ENCODE measurements around the gene RAB17.
A peak's percentile ranks its signal among the peaks of the same experiment; 100 is the strongest.

The RAB17 gene

DNA sequence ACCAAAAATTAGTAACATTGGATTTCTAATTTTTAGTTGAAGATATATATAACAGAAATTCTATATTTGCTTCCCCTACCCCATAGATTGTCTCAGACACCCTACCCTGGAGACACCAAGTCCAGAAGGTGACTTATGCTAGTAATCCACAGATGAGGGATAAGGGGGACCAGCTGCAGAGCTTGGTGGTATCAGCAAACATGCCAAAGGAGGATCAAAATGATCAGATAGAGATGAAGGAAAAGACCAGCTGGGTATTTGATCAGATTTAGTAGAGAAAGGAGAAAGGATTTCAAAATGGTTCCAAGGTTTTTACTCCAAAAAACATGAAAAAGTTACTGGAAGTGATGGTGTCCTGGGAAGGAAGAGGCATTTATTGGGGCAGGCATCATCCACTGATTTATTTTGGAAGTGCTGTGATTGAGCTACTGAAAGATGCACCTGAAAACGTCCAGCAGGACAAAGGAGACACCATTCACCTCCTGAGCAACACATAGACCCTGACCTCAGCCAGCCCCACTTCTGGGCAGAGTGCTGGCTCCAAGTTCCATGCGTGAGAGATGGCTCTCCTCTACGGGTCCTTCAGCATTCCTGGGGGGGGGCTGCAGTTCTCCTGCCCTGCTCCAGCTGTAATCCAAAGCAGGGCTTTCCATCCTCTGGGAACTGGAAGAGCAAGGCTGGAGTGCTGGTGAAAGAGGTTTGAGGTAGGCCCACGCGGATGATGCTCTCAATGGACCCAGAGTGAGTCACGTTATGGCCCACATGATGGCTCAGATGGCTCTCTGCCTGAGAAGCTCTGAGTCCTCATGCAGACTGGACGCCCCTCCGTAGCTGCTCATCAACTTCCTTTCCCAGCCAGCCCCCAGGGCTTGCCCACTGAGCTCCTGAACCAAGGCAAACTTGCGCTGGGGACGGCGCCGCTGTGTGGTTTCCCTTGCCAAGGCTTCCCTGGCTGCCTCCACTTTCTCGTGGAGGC, 33.2 kb upstream of the RAB17 start:
- TF ChIP-seq, protein P1, sequence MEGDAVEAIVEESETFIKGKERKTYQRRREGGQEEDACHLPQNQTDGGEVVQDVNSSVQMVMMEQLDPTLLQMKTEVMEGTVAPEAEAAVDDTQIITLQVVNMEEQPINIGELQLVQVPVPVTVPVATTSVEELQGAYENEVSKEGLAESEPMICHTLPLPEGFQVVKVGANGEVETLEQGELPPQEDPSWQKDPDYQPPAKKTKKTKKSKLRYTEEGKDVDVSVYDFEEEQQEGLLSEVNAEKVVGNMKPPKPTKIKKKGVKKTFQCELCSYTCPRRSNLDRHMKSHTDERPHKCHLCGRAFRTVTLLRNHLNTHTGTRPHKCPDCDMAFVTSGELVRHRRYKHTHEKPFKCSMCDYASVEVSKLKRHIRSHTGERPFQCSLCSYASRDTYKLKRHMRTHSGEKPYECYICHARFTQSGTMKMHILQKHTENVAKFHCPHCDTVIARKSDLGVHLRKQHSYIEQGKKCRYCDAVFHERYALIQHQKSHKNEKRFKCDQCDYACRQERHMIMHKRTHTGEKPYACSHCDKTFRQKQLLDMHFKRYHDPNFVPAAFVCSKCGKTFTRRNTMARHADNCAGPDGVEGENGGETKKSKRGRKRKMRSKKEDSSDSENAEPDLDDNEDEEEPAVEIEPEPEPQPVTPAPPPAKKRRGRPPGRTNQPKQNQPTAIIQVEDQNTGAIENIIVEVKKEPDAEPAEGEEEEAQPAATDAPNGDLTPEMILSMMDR (conservative IDR thresholded peaks at IDR 0.05; ENCODE audit: low read depth, low read length) = no peak
- no peak overlapping the region for H3K4me3 ChIP-seq (ENCODE audit: low read depth, low read length)
- DNase-seq (ENCODE audit: low read depth) = no peak

DNA sequence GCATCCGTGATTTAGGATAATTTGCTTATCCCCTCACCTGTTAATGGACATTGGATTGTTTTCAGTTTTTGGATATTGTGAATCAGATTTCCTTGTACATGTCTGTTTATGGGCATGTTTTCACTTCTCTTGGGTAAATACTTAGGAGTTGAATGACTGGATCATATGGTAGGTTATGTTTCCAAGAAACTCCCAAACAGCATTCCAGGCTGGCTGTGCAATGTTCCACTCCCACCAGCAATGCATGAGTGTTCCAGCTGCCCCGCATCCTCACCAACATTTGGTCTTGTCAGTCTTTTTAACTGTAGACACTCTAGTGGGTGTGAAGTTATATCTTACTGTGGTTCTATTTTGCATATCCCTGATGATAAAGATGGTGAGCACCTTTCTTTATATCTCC, 27.9 kb upstream of the RAB17 start:
- DNase-seq (ENCODE audit: low read depth) = no peak
- no peak overlapping the region for H3K4me3 ChIP-seq (ENCODE audit: low read depth, low read length)
- TF ChIP-seq, protein P1 (conservative IDR thresholded peaks at IDR 0.05; ENCODE audit: low read depth, low read length) = no peak

DNA sequence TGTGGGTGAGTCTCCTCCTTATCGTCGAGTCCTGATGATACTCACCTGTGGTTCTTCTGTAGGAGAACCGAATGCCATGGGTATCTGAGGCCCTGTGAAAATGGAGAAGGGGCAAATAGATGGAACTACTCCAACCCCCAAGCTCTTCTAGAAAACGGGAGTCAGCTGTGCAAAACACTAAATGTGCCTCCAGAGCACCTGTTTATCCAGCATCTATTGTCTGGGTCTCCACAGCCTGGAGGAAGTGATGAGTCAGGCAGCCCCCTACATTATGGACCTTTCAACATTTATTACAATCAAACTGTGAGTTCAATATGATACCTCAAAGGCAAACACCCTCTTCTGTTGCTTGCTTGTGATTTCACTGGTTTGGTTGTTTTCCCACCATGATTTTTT, 27.1 kb upstream of the RAB17 start:
- TF ChIP-seq, protein P1 (conservative IDR thresholded peaks at IDR 0.05; ENCODE audit: low read depth, low read length) = no peak
- H3K4me3 ChIP-seq (ENCODE audit: low read depth, low read length) = no peak overlapping the region
- no peak for DNase-seq (ENCODE audit: low read depth)

DNA sequence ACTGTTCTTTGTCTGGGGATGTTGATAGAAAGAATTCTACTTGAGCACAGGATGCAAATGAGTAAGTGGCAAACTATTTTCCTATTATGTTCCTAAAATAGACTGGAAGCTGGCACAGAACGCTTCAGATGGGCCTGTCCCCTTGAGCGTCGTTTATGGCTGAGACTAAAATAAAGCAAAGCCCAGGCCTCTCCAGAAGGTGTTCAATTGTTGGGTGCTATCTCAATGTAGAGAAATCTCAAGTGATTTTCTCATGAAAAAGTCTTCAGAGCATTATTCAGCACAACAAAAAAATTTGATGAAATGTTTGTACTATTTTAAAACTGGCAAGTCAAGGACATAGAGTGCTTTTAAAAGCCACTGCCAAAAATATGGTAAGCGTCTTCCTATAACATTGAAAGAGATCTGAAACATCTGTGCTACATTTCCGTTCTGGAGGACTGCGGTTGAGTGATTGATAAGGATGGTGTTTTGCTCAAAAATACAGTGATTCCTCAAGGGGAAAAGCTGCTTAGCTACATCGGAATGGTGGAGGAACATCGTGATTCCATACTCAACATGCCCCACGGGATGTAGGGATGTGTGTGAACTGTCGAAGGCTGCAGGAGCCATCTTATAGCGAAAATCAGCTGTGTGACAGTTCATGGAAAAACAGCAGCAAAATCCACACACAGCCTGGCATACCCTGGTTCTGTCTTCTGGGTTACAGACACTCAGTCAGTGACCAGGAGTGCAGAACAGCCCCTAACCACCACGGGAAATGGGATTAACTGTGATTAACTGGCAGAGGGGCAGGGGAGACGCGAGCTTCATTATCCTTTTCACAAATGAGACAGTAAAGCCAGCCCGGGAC, 26.4 kb upstream of the RAB17 start:
- no peak overlapping the region for H3K4me3 ChIP-seq (ENCODE audit: low read depth, low read length)
- DNase-seq (ENCODE audit: low read depth) = peak; percentile 60
- TF ChIP-seq, protein P1 (conservative IDR thresholded peaks at IDR 0.05; ENCODE audit: low read depth, low read length) = no peak

DNA sequence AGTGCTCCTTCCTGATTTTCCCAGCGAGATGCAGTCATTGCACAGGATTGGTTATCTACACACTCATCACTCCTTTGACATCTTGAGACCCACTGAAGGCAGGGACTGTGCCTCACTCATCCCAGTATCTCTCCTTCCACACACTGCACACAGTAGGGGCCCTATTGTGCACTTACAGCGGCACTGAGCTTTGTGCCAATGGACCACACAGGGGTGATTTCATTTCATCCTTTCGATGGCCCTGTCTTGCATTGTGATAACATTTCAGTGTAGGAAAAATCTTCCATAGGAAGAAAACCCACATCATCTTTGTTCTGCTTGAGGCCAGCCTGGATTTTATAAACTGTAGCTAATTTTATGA, 25.8 kb upstream of the RAB17 start:
- no peak for DNase-seq (ENCODE audit: low read depth)
- H3K4me3 ChIP-seq (ENCODE audit: low read depth, low read length) = no peak overlapping the region
- TF ChIP-seq, protein P1 (conservative IDR thresholded peaks at IDR 0.05; ENCODE audit: low read depth, low read length) = no peak

DNA sequence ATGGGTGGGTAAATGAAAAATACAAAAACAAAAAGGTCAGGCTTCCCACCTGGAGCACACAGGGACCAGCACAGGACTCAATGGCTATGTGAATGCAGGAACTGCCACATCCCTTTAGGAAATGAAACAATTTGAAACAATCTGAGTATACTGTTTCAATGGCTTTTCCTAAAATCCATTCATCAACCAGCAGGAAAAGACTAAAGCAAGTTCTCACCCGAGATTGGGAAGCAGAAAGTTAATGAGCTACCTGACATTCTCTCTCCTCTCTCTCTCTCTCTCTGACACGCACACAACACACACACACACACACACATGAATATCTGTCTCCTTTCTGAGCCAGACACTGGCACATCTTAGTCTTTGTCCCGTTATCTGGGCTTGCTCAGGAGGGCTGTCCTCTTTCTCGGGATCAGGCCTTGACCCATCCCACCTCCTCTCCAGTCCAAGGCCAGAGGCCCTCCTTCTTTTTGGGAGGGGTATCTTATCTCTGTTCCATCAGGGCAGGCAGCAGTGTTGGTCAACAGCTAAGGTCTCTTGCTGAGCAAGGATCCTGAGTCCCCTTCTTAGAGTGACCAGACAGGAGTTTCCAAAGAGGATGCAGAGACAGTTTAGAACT, 25.2 kb upstream of the RAB17 start:
- no peak overlapping the region for H3K4me3 ChIP-seq (ENCODE audit: low read depth, low read length)
- DNase-seq (ENCODE audit: low read depth) = no peak
- TF ChIP-seq, protein P1 (conservative IDR thresholded peaks at IDR 0.05; ENCODE audit: low read depth, low read length) = no peak
